GM21528 (cell line): ENCODE results near the gene ZRANB2.

ENCODE experiments used
- ATAC-seq: cut with Tn5 transposase; IDR thresholded peaks from one replicate; pipeline ENCODE4 v1.9.1; 2021; ENCODE audit warnings: mild to moderate bottlenecking, moderate library complexity; ENCODE audit not compliant: unreplicated experiment, low FRiP score

ZRANB2 gene

DNA sequence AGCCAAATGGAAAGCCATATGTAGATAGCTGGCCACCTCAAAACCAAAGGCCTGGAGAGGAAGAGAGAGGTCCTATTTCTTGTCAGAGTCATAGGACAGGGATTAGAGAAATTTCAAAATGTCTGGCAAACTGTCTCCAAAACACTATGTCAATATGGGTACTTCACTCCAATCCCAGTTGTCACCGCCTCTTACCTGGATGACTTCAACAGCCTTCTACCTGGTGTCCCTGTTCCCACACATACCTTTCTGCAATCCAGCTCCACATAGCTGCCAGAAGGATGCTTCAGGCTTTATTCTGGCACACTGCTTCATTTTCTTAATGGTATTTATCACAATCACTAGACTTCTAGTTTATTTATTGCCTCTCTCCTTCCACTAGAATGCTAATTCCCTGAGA, 47.7 kb downstream of the ZRANB2 start:
- ATAC-seq: no peak

DNA sequence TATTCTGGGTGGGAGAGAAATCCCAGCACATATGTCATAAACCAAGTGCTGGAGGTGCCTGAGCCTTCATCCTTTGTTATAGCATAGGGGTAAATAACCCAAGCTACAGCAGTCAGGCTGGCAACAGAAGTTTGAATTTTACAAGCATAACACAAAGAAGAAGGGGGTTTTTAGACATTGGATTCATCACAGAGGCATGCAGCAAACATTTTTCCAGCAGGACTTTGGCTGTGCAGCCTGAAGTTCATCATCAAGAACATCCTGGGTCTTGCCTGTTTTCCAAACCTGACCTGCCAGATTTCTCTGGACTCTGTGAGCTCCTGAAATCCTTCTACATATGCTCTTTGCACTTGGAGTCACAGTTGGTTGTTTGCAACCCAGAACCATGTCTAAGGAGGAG, 49.4 kb downstream of the ZRANB2 start:
- ATAC-seq: no peak

DNA sequence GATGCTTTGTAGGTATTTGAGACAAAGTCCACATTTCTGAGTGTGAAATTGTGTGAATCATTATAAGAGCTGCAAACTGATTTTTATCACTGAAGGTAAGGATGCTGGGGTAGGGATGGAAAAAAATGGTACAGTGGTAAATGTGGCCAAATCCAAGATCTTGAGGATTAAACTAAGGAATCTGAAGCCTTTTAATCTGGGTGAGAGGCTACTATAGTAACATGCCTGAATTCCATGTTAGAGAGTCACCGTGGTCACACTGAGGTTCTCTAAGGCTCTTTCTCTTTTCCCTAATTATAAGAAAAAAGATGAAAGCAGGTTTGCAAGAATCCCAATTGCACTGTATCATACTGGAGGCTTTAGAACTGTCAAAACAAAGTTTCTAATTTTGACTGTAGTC, 50.8 kb downstream of the ZRANB2 start:
- no peak for ATAC-seq

DNA sequence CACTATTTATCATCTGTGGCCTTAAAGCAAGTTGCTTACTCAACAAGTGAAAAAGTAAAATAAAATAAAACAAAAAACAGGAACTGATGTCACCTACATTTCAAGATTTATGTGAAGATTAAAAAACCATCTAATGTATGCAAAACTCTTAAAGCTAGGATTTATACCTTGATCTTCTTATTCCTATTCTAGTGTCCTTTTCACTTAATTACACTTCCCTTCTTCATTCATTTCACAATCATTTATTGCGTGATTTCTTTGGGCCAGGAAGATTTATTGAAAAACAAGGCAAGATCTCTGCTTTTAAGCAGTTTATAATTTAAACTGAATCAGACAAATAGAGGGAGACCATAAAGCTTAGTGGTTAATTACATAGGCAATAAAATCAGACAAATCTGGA, 51.9 kb downstream of the ZRANB2 start:
- ATAC-seq: no peak

DNA sequence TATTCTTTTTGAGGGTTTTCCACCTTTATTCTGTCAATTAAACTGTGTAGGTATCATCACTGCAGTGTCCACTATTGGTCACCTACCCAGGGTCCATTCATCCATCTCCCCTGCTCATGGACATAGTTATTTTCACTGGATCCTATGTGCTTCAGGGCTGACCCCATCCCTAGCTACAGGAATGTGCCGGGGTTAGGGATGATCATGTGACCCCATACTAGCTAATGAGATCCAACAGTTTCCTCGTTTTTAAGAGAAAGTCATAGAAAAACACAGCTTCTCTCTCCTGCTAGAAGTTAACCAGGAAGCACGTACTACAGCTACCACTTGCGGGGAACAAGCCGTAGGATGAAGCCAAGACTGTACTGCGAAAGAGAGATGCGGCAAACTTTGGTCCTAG, 52.8 kb downstream of the ZRANB2 start:
- no peak for ATAC-seq

DNA sequence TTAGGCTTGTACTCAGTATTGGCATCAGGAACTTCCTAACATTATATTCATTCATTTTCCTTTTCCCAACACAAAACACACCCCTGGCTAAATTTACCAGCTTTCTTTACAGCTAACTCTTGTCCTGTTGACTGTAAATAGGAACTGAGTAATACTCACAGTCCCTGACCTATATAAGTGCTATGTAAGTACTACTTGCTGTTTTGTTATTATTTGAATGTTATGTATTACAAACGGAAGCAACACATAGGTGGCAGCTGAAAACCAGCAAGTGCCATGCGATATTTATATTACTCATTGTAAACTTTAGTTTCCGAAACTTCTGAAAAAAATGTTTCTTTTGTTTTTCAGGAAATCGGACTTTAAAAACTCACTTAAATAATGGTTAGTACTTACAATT, 54.7 kb downstream of the ZRANB2 start:
- no peak for ATAC-seq

DNA sequence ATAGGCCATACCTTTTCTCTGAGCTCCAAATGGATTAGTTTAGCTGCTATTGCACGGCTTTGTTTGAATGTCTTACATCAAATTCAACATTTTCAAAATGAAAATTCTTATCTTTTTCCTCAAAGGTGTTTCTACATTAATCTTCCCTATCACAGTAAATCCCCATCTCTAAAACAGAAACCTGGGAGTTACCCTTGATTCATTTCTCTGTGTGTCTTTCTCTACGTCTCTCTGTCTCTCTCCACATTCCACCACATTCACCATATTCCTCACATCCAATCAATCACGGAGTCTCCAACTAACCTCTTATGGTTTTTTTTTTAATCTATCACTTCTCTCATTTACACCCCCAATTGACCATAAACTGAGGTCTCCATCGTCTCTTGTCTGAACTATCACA, 57.3 kb downstream of the ZRANB2 start:
- no peak for ATAC-seq

DNA sequence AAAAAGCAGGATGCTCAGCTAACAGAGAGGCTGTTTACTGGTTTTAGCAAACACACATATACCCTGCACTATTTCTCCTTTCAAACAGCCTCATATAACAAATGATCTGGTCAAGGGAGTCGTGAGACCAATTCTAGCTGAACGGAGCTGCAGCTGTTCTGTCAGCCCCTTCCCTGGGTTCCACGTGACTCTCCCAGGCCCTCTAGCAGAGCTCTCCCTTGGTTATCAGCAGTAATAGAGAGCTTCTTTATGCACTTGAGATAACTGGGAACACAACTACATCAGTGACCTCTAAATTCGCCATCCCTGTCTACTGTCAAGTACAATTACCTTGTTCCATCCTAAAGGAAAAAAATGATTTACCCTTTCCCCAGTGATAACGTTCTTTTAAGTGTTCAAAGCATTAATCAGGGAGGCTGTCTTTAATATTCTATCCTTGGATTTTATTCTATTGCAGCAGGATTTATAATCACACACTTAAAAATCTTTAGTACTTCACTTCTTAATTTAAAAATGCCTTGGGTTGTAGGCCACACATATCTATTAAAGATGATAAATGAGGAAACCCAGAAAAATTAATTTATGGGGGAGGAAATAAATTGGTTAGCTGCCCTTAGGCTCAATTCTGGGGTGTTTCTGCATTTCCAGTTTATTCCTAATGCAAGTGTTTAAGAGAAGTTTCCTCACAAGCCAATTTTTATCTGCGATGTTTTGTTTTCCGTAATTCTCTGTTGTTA, 61.4 kb downstream of the ZRANB2 start:
- no peak for ATAC-seq

DNA sequence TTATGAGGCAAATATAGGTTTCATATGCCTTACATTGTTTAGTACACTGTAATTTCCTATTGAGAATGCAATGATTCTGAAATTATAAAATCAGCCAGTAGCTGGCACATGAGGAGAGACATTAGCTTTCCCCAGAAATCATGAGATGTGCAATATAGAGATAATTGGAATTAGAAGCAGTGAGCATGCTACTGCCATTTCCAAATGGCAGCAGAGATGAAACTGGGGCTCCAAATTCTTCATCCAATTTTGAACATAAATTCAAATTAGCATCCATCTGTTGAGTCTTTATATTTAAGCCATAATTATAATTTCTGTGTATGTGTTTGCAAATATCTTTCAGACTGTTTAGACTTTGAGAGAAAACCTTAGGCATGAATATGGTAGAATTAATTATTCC, 62.0 kb downstream of the ZRANB2 start:
- no peak for ATAC-seq

DNA sequence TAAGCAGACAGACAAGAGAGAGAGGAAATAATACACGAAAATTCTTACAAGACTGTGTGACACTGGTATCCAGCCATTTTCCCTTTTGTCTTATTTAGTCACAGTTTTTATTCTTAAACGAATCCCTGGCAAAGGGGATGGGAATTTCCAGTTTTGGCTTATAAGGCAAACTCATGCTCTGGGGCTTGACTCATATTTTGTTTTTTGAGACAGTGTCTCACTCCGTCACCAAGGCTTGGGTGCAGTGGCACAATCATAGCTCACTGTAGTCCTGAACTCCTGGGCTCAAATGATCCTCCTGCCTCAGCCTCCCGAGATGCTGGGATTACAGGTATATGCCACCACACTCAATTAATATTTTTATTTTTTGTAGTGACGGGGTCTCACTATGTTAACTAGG, 65.1 kb downstream of the ZRANB2 start:
- ATAC-seq: no peak

DNA sequence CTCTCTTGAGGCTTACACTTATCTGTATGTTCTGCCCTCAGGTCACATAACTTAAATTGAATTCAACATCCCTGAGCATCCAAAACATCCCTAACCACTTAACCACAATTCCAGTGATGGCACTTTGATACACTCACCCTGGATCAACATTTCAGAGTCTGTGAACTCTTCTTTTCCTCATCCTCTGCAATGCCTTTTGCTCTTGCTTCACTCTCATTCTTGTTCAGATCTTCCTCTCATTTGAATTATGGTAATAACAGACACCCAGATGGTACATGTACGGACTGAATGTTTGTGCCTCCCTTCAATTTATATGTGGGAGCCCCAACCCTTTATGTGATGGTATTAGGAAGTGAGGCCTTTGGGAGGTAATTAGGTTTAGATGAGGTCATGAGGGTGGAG, 66.7 kb downstream of the ZRANB2 start:
- no peak for ATAC-seq
